Naive thymus-derived CD4-positive, alpha-beta T cell (primary cell): ENCODE data around the gene PCDHB7. TPM values are rescaled to one million over a fixed set of nuclear protein-coding genes. Genes with fewer than 3 reads are reported as not detected.
A peak's percentile ranks its signal among the peaks of the same experiment; 100 is the strongest.
"Not testable (repeated sequence)": the region's sequence is repeated elsewhere in the genome, so short reads cannot be mapped to it uniquely, and the experiment has no call there.

Experiments
- ATAC-seq: fragments of 150-1000 bp; cut with Tn5 transposase; 2 replicates; pipeline ENCODE4 v1.10.0; 2021; ENCODE audit warnings: mild to moderate bottlenecking, moderate library complexity
- CTCF ChIA-PET: fragments of 350-600 bp; sonication (Branson Sonifier 250); formaldehyde crosslinking; loops from one replicate; lab custom pipeline; 2021; ENCODE audit warnings: antibody characterized with exemption; lab: Charles Lee
- POLR2A ChIA-PET: fragments of 350-600 bp; sonication (Branson Sonifier 250); formaldehyde crosslinking; loops from one replicate; lab custom pipeline; 2021; ENCODE audit warnings: antibody characterized with exemption, inconsistent platforms; lab: Charles Lee
- DNase-seq, 9 donors: peaks; one replicate each; pipeline versions ENCODE4 v3.0.0 to v3.0.0-alpha.2; 2020 to 2022; ENCODE audit warnings: mixed read lengths in 1 of 9
- H3K27ac ChIP-seq: one replicate; pipeline ENCODE4 v1.7.0; 2013; ENCODE audit warnings: mild to moderate bottlenecking, low read depth, low read length, moderate library complexity
- H3K27me3 ChIP-seq, 2 donors: one replicate each; pipeline ENCODE4 v1.7.0; 2013; ENCODE audit warnings: low read length in 2 of 2, mild to moderate bottlenecking in 2 of 2, moderate library complexity in 2 of 2; ENCODE audit not compliant: control insufficient read depth in 2 of 2, insufficient read depth in 2 of 2
- H3K36me3 ChIP-seq, 3 experiments: 1 replicate in 2 of 3; 2 replicates in 1 of 3; pipeline ENCODE4 v1.7.0; 2013; ENCODE audit warnings: low read length in 3 of 3, mild to moderate bottlenecking in 3 of 3, moderate library complexity in 1 of 3; ENCODE audit not compliant: insufficient read depth in 3 of 3, control insufficient read depth in 2 of 3
- H3K4me1 ChIP-seq, 2 donors: one replicate each; pipeline ENCODE4 v1.7.0; 2013; ENCODE audit warnings: low read length in 2 of 2, mild to moderate bottlenecking in 2 of 2, moderate library complexity in 1 of 2; ENCODE audit not compliant: control insufficient read depth in 2 of 2, insufficient read depth in 2 of 2
- H3K4me3 ChIP-seq: 2 replicates; pipeline ENCODE4 v1.7.0; 2013; ENCODE audit warnings: mild to moderate bottlenecking, low read length
- H3K9me3 ChIP-seq, 3 experiments: 1 replicate in 2 of 3; 2 replicates in 1 of 3; pipeline ENCODE4 v1.7.0; 2013; ENCODE audit warnings: low read length in 3 of 3; ENCODE audit not compliant: control insufficient read depth in 2 of 3
- H3K27ac Mint-ChIP-seq, 9 donors: one replicate each; pipeline ENCODE4 v1.8.0; 2020 to 2022; ENCODE audit warnings: mixed read lengths in 9 of 9, mild to moderate bottlenecking in 8 of 9, moderate library complexity in 5 of 9, inconsistent platforms in 2 of 9
- H3K27me3 Mint-ChIP-seq, 5 donors: one replicate each; pipeline ENCODE4 v1.8.0; 2021 to 2022; ENCODE audit warnings: mixed read lengths in 5 of 5, mild to moderate bottlenecking in 1 of 5
- H3K36me3 Mint-ChIP-seq, 5 donors: one replicate each; pipeline ENCODE4 v1.8.0; 2020 to 2022; ENCODE audit warnings: mixed read lengths in 5 of 5, mild to moderate bottlenecking in 3 of 5, inconsistent platforms in 1 of 5
- H3K4me1 Mint-ChIP-seq, 7 donors: one replicate each; pipeline ENCODE4 v1.8.0; 2020 to 2022; ENCODE audit warnings: mixed read lengths in 7 of 7, mild to moderate bottlenecking in 3 of 7, inconsistent platforms in 1 of 7
- H3K4me3 Mint-ChIP-seq, 10 donors: one replicate each; pipeline ENCODE4 v1.8.0; 2020 to 2022; ENCODE audit warnings: mild to moderate bottlenecking in 10 of 10, mixed read lengths in 10 of 10, moderate library complexity in 6 of 10, inconsistent platforms in 2 of 10
- H3K9me3 Mint-ChIP-seq, 11 donors: one replicate each; pipeline ENCODE4 v1.8.0; 2020 to 2022; ENCODE audit warnings: mixed read lengths in 11 of 11, mild to moderate bottlenecking in 4 of 11, inconsistent platforms in 1 of 11, moderate library complexity in 1 of 11
- intact Hi-C, 2 donors: fragments of 100-400 bp; cut with micrococcal nuclease; formaldehyde crosslinking; loops; one replicate each; pipeline ENCODE4 v1.15.1; 2023
- polyA plus RNA-seq, 2 donors: library from polyadenylated mRNA; unstranded; fragments of 300-500 nt; fragmentation: Illumina TruSeq; gene quantifications; one replicate each; pipeline ENCODE4 v1.2.3, GENCODE V29; 2021
- total RNA-seq, 6 experiments: library from RNA in 5 of 6; stranded (reverse) in 5 of 6; gene quantifications; 1 replicate in 5 of 6; 2 replicates in 1 of 6; pipeline ENCODE4 v1.2.3 and lab custom pipeline; 2021 to 2026

The PCDHB7 gene
- total and polyA plus RNA-seq, 7 experiments from 2014 or later, result not detected

- Mint-ChIP-seq H3K27me3 (peaks cover 0 to 60% (median 58%) of the 10 kb centered on the region in 5 donors), H3K36me3 (peaks cover 2 to 30% (median 3%) of the 10 kb centered on the region in 5 donors), H3K9me3 (peaks cover 3 to 76% (median 45%) of the 10 kb centered on the region in 11 donors)
- H3K4me3 ChIP-seq, H3K27ac ChIP-seq, CTCF ChIA-PET, H3K4me1 Mint-ChIP-seq, ATAC-seq, POLR2A ChIA-PET, H3K36me3 ChIP-seq, DNase-seq, H3K4me3 Mint-ChIP-seq, H3K27ac Mint-ChIP-seq, intact Hi-C loops, H3K27me3 ChIP-seq, H3K4me1 ChIP-seq: not testable (repeated sequence)
- H3K9me3 ChIP-seq, result peaks cover 0 to 16% (median 0%) of the 10 kb centered on the region in 3 experiments
Observed at GRCh38 chr5:141137346-141137745, 35.1 kb upstream of the PCDHB7 start.

- peaks cover 0 to 10% of the 10 kb centered on the region in 2 donors for H3K27me3 ChIP-seq
- H3K4me1 ChIP-seq, result no peaks in the 10 kb centered on the region
- no peak for ATAC-seq
- H3K4me3 ChIP-seq, result no peak within 1 kb of the TSS
- CTCF ChIA-PET, result no interaction called here
- intact Hi-C loops, result no loop called here
- no peaks in the 10 kb centered on the region for H3K36me3 ChIP-seq
- POLR2A ChIA-PET, result no interaction called here
- peak within 1 kb of the TSS in 1 of 9 donors; percentile 20 for H3K27ac Mint-ChIP-seq
- no peaks in the 10 kb centered on the region for H3K9me3 ChIP-seq
- peaks cover 8 to 56% (median 55%) of the 10 kb centered on the region in 5 donors for H3K27me3 Mint-ChIP-seq
- H3K4me3 Mint-ChIP-seq, result peak within 1 kb of the TSS in 7 of 10 donors; percentile 34 to 71 (median 50)
- H3K9me3 Mint-ChIP-seq, result peaks cover 5 to 52% (median 31%) of the 10 kb centered on the region in 11 donors
- peaks cover 0 to 16% (median 5%) of the 10 kb centered on the region in 5 donors for H3K36me3 Mint-ChIP-seq
- peaks cover 0 to 6% (median 5%) of the 10 kb centered on the region in 7 donors for H3K4me1 Mint-ChIP-seq
- no peak within 1 kb of the TSS for H3K27ac ChIP-seq
- no peak for DNase-seq
Observed at GRCh38 chr5:141149812-141150211, 22.6 kb upstream of the PCDHB7 start, which contains the start of gene PCDHB6. Gene PCDHB6, plus strand, starts transcription at chr5:141150057. Its CDS starts 201 bp downstream, at chr5:141150258.

- no peak for DNase-seq
- Histone ChIP-seq H3K27ac (no peak overlapping the region), H3K36me3 (no peaks in the 10 kb centered on the region), H3K27me3 (peaks cover 0 to 10% of the 10 kb centered on the region in 2 donors), H3K4me1 (no peaks in the 10 kb centered on the region), H3K4me3 (no peak overlapping the region), H3K9me3 (no peaks in the 10 kb centered on the region)
- ChIA-PET POLR2A (no interaction called here), CTCF (no interaction called here)
- ATAC-seq, result no peak
- peaks cover 0 to 6% (median 5%) of the 10 kb centered on the region in 7 donors for H3K4me1 Mint-ChIP-seq
- peak overlapping the region in 1 of 9 donors; percentile 14 for H3K27ac Mint-ChIP-seq
- H3K4me3 Mint-ChIP-seq, result peak overlapping the region in 5 of 10 donors; percentile 34 to 66 (median 50)
- H3K9me3 Mint-ChIP-seq, result peaks cover 5 to 58% (median 29%) of the 10 kb centered on the region in 11 donors
- H3K36me3 Mint-ChIP-seq, result peaks cover 0 to 16% (median 5%) of the 10 kb centered on the region in 5 donors
- peaks cover 8 to 55% (median 54%) of the 10 kb centered on the region in 5 donors for H3K27me3 Mint-ChIP-seq
- intact Hi-C loops, result no loop called here
Observed at GRCh38 chr5:141150224-141150992, 22.0 kb upstream of the PCDHB7 start.

DNA sequence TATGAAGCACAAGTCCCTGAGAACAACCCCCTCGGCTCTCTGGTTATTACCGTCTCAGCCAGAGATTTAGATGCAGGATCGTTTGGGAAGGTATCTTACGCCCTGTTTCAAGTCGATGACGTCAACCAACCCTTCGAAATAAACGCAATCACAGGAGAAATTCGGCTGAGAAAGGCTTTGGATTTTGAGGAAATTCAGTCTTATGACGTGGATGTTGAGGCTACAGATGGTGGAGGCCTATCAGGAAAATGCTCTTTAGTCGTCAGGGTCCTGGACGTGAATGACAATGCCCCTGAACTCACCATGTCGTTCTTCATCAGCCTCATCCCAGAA, 21.5 kb upstream of the PCDHB7 start:
- Mint-ChIP-seq H3K9me3 (peaks cover 5 to 64% (median 31%) of the 10 kb centered on the region in 11 donors), H3K27me3 (peaks cover 8 to 61% (median 58%) of the 10 kb centered on the region in 5 donors)

DNA sequence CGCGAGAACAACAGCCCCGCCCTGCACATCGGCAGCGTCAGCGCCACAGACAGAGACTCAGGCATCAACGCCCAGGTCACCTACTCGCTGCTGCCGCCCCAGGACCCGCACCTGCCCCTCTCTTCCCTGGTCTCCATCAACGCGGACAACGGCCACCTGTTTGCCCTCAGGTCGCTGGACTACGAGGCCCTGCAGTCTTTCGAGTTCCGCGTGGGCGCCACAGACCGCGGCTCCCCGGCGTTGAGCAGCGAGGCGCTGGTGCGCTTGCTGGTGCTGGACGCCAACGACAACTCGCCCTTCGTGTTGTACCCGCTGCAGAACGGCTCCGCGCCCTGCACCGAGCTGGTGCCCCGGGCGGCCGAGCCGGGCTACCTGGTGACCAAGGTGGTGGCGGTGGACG, 20.8 kb upstream of the PCDHB7 start:
- H3K9me3 ChIP-seq, DNase-seq, H3K4me3 Mint-ChIP-seq, ATAC-seq, H3K36me3 ChIP-seq, CTCF ChIA-PET, intact Hi-C loops, POLR2A ChIA-PET, H3K4me1 ChIP-seq, H3K4me1 Mint-ChIP-seq, H3K27ac ChIP-seq, H3K4me3 ChIP-seq: not testable (repeated sequence)
- peaks cover 0 to 10% of the 10 kb centered on the region in 2 donors for H3K27me3 ChIP-seq
- peaks cover 8 to 67% (median 59%) of the 10 kb centered on the region in 5 donors for H3K27me3 Mint-ChIP-seq
- H3K36me3 Mint-ChIP-seq, result peaks cover 0 to 24% (median 5%) of the 10 kb centered on the region in 5 donors
- peaks cover 6 to 70% (median 38%) of the 10 kb centered on the region in 11 donors for H3K9me3 Mint-ChIP-seq
- H3K27ac Mint-ChIP-seq, result peak overlapping the region in 1 of 9 donors; percentile 23

More for the DNA sequence above, 21.5 kb upstream of the PCDHB7 start:
- Mint-ChIP-seq H3K27ac (peak overlapping the region in 1 of 9 donors; percentile 33), H3K4me3 (no peak overlapping the region), H3K4me1 (peaks cover 0 to 6% (median 5%) of the 10 kb centered on the region in 7 donors), H3K36me3 (peaks cover 0 to 17% (median 5%) of the 10 kb centered on the region in 5 donors)
- Histone ChIP-seq H3K27me3 (peaks cover 0 to 10% of the 10 kb centered on the region in 2 donors), H3K36me3 (no peaks in the 10 kb centered on the region), H3K4me3 (no peak overlapping the region), H3K9me3 (no peaks in the 10 kb centered on the region), H3K4me1 (no peaks in the 10 kb centered on the region), H3K27ac (no peak overlapping the region)
- DNase-seq, result no peak
- no peak for ATAC-seq
- intact Hi-C loops, result no loop called here
- ChIA-PET POLR2A (no interaction called here), CTCF (no interaction called here)

DNA sequence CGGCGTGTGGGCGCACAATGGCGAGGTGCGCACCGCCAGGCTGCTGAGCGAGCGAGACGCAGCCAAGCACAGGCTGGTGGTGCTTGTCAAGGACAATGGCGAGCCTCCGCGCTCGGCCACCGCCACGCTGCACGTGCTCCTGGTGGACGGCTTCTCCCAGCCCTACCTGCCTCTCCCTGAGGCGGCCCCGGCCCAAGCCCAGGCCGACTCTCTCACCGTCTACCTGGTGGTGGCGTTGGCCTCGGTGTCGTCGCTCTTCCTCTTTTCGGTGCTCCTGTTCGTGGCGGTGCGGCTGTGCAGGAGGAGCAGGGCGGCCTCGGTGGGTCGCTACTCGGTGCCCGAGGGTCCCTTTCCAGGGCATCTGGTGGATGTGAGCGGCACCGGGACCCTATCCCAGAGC, 20.3 kb upstream of the PCDHB7 start:
- CTCF ChIA-PET, POLR2A ChIA-PET, H3K4me3 ChIP-seq, H3K4me3 Mint-ChIP-seq, H3K36me3 ChIP-seq, H3K4me1 ChIP-seq, DNase-seq, H3K27ac ChIP-seq, intact Hi-C loops, H3K4me1 Mint-ChIP-seq, ATAC-seq, H3K9me3 ChIP-seq: not testable (repeated sequence)
- peaks cover 0 to 26% (median 5%) of the 10 kb centered on the region in 5 donors for H3K36me3 Mint-ChIP-seq
- H3K27me3 Mint-ChIP-seq, result peaks cover 8 to 72% (median 63%) of the 10 kb centered on the region in 5 donors
- peaks cover 8 to 75% (median 43%) of the 10 kb centered on the region in 11 donors for H3K9me3 Mint-ChIP-seq
- H3K27ac Mint-ChIP-seq, result peak overlapping the region in 1 of 9 donors; percentile 42
- peaks cover 0 to 10% of the 10 kb centered on the region in 2 donors for H3K27me3 ChIP-seq
